ENCODE results near the gene DUXA.
A peak's percentile ranks its signal among the peaks of the same experiment; 100 is the strongest.

DUXA gene

GRCh38 chr19:57191141-57192076 lies 24.1 kb upstream of the DUXA start, which contains the start of gene ZNF264:
ZNF264 (plus strand) TSS chr19:57191500; CDS start chr19:57191914, 414 bp downstream.
- H3K4me3 ChIP-seq (ENCODE audit: low read length): peak within 1 kb of the TSS; percentile 91
- DNase-seq (ENCODE audit: low read depth): peak; percentile 56
- no peak for TF ChIP-seq CTCF (conservative IDR thresholded peaks at IDR 0.05; ENCODE audit: low read depth, low read length)

- no peak for TF ChIP-seq CTCF (conservative IDR thresholded peaks at IDR 0.05; ENCODE audit: low read depth, low read length)
- H3K4me3 ChIP-seq (ENCODE audit: low read length): no peak overlapping the region
- DNase-seq (ENCODE audit: low read depth): no peak
Observed at GRCh38 chr19:57190301-57190700, 23.0 kb upstream of the DUXA start.

- no peak for DNase-seq (ENCODE audit: low read depth)
- no peak for TF ChIP-seq CTCF (conservative IDR thresholded peaks at IDR 0.05; ENCODE audit: low read depth, low read length)
- H3K4me3 ChIP-seq (ENCODE audit: low read length): peak overlapping the region; percentile 36
Observed at GRCh38 chr19:57171551-57172081, 4.3 kb upstream of the DUXA start.

- TF ChIP-seq CTCF (conservative IDR thresholded peaks at IDR 0.05; ENCODE audit: low read depth, low read length): no peak
- no peak for DNase-seq (ENCODE audit: low read depth)
- no peak overlapping the region for H3K4me3 ChIP-seq (ENCODE audit: low read length)
Observed at GRCh38 chr19:57165846-57166245, 1.4 kb downstream of the DUXA start.

GRCh38 chr19:57161985-57162539 lies 5.2 kb downstream of the DUXA start:
- no peak overlapping the region for H3K4me3 ChIP-seq (ENCODE audit: low read length)
- no peak for TF ChIP-seq CTCF (conservative IDR thresholded peaks at IDR 0.05; ENCODE audit: low read depth, low read length)
- no peak for DNase-seq (ENCODE audit: low read depth)

- DNase-seq (ENCODE audit: low read depth): no peak
- no peak for TF ChIP-seq CTCF (conservative IDR thresholded peaks at IDR 0.05; ENCODE audit: low read depth, low read length)
- no peak overlapping the region for H3K4me3 ChIP-seq (ENCODE audit: low read length)
Observed at GRCh38 chr19:57152921-57153320, 14.4 kb downstream of the DUXA start.
